Gastrocnemius medialis (tissue), 4 donors: Measurements from ENCODE around the gene EPHB6. TPM values are rescaled to one million over a fixed set of nuclear protein-coding genes. Genes with fewer than 3 reads are reported as not detected.

ENCODE experiments used
- ATAC-seq, 2 donors: fragments of 150-250 bp; one replicate each; pipeline ENCODE4 v1.9.1; 2016
- DNase-seq, 2 donors: peaks; one replicate each; pipeline ENCODE4 v3.0.0-alpha.2; 2019
- H3K27ac ChIP-seq, 4 donors: fragments of 200-600 bp; sonication (generic); 1 replicate in 1 of 4; 2 replicates in 3 of 4; pipeline ENCODE4 v1.5.1; 2016 to 2018; ENCODE audit warnings: mild to moderate bottlenecking in 2 of 4, moderate library complexity in 1 of 4
- H3K27me3 ChIP-seq, 3 donors: fragments of 200-600 bp; sonication (generic) in 2 of 3; 1 replicate in 1 of 3; 2 replicates in 2 of 3; pipeline versions ENCODE4 v1.5.1 to v1.6.0; 2016 to 2019; ENCODE audit warnings: mild to moderate bottlenecking in 1 of 3, moderate library complexity in 1 of 3
- H3K36me3 ChIP-seq, 2 donors: fragments of 200-600 bp; sonication (generic) in 1 of 2; one replicate each; pipeline ENCODE4 v1.5.1; 2017 to 2018
- H3K4me1 ChIP-seq, 2 donors: fragments of 200-600 bp; sonication (generic) in 1 of 2; one replicate each; pipeline ENCODE4 v1.5.1; 2016 to 2017; ENCODE audit warnings: mild to moderate bottlenecking in 2 of 2
- H3K4me3 ChIP-seq, 4 donors: fragments of 200-600 bp; sonication (generic) in 3 of 4; 1 replicate in 1 of 4; 2 replicates in 3 of 4; pipeline ENCODE4 v1.5.1; 2016 to 2019; ENCODE audit warnings: mild to moderate bottlenecking in 2 of 4
- H3K9me3 ChIP-seq, 3 donors: fragments of 200-600 bp; sonication (generic) in 2 of 3; 1 replicate in 1 of 3; 2 replicates in 2 of 3; pipeline ENCODE4 v1.5.1; 2016 to 2019
- POLR2A ChIP-seq, 2 donors: fragments of 450-650 bp; IDR thresholded peaks; one replicate each; pipeline ENCODE4 v1.6.1; 2017; ENCODE audit warnings: antibody characterized with exemption in 2 of 2, mild to moderate bottlenecking in 2 of 2, moderate library complexity in 2 of 2
- in situ Hi-C, 4 donors: fragments of 200-750 bp; cut with MboI; loops; one replicate each; pipeline versions ENCODE4 v1.15.0 to v1.8.0; 2017; ENCODE audit warnings: low sequenced_read_pairs in 4 of 4
- intact Hi-C: fragments of 100-400 bp; cut with DNase I; formaldehyde crosslinking; loops from one replicate; pipeline ENCODE4 v1.15.1; 2023; ENCODE audit warnings: low total_unique reads
- total RNA-seq, 4 donors: library from RNA; depleted of rRNA; stranded (reverse); fragments of >200 nt; gene quantifications; one replicate each; pipeline versions ENCODE4 v1.1.0 to v1.2.3, GENCODE V29; 2016
- TF ChIP-seq, protein P1 (sequence below), 5 experiments: fragments of 450-650 bp in 3 of 5; fragments of 200-600 bp in 2 of 5; sonication (generic) in 2 of 5; IDR thresholded peaks in 4 of 5; conservative IDR thresholded peaks in 1 of 5; 1 replicate in 4 of 5; 2 replicates in 1 of 5; pipeline ENCODE4 v1.5.1; 2016 to 2019; ENCODE audit warnings: antibody characterized with exemption in 5 of 5, mild to moderate bottlenecking in 3 of 5, moderate library complexity in 3 of 5

Gene EPHB6
- total RNA-seq, 4 donors from 2014 or later: 2.0 to 8.9 (median 2.8) TPM

- TF ChIP-seq, protein P1, sequence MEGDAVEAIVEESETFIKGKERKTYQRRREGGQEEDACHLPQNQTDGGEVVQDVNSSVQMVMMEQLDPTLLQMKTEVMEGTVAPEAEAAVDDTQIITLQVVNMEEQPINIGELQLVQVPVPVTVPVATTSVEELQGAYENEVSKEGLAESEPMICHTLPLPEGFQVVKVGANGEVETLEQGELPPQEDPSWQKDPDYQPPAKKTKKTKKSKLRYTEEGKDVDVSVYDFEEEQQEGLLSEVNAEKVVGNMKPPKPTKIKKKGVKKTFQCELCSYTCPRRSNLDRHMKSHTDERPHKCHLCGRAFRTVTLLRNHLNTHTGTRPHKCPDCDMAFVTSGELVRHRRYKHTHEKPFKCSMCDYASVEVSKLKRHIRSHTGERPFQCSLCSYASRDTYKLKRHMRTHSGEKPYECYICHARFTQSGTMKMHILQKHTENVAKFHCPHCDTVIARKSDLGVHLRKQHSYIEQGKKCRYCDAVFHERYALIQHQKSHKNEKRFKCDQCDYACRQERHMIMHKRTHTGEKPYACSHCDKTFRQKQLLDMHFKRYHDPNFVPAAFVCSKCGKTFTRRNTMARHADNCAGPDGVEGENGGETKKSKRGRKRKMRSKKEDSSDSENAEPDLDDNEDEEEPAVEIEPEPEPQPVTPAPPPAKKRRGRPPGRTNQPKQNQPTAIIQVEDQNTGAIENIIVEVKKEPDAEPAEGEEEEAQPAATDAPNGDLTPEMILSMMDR (IDR thresholded peaks at IDR 0.05 in 4 of 5, conservative IDR thresholded peaks at IDR 0.05 in 1 of 5): no peak
- ATAC-seq (no peak), DNase-seq (no peak)
- Histone ChIP-seq H3K27ac (no peak overlapping the region), H3K36me3 (no peaks in the 10 kb centered on the region), H3K9me3 (no peaks in the 10 kb centered on the region), H3K4me1 (no peaks in the 10 kb centered on the region), H3K27me3 (peaks cover 0 to 4% (median 0%) of the 10 kb centered on the region in 3 donors), H3K4me3 (no peak overlapping the region)
- intact Hi-C loops (no loop called here), in situ Hi-C loops (no loop called here)
These were observed 40.2 kb downstream of the EPHB6 start for GRCh38 chr7:142894985-142895593.

- Histone ChIP-seq H3K27me3 (peaks cover 0 to 4% (median 0%) of the 10 kb centered on the region in 3 donors), H3K4me3 (no peak overlapping the region), H3K4me1 (no peaks in the 10 kb centered on the region), H3K27ac (no peak overlapping the region), H3K9me3 (no peaks in the 10 kb centered on the region), H3K36me3 (no peaks in the 10 kb centered on the region)
- intact Hi-C loops: no loop called here
- ATAC-seq (no peak), DNase-seq (no peak)
- in situ Hi-C loops: no loop called here
- no peak for TF ChIP-seq POLR2A (IDR thresholded peaks at IDR 0.05)
- TF ChIP-seq, protein P1 (IDR thresholded peaks at IDR 0.05 in 4 of 5, conservative IDR thresholded peaks at IDR 0.05 in 1 of 5): no peak
These were observed 41.3 kb downstream of the EPHB6 start for GRCh38 chr7:142896151-142896550.

- Histone ChIP-seq H3K9me3 (no peaks in the 10 kb centered on the region), H3K27ac (no peak overlapping the region), H3K4me3 (no peak overlapping the region), H3K36me3 (no peaks in the 10 kb centered on the region), H3K27me3 (no peaks in the 10 kb centered on the region), H3K4me1 (no peaks in the 10 kb centered on the region)
- intact Hi-C loops (no loop called here), in situ Hi-C loops (no loop called here)
- no peak for DNase-seq
- no peak for TF ChIP-seq POLR2A (IDR thresholded peaks at IDR 0.05)
- TF ChIP-seq, protein P1 (IDR thresholded peaks at IDR 0.05 in 4 of 5, conservative IDR thresholded peaks at IDR 0.05 in 1 of 5): no peak
- no peak for ATAC-seq
These were observed 42.0 kb downstream of the EPHB6 start for GRCh38 chr7:142896741-142897379.

DNA sequence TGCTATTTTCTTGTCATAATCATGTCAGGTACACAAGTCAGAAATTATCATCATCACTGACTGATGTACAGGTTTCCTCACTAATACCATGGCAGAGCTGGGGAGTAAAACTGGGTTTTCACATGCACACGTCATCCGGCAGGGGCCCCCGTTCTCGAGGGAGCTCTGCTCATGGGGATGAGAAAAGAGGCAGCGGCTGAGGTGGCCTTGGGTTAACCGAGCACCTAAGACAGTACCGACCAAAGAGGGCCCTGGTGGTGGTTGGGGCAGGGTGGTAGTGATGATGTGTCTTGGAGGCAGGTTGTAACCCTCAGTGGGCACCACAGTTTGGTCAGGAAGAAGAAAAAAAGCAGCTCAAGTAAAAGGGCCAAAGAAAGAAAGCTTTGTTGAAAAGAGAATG, 42.8 kb downstream of the EPHB6 start:
- DNase-seq: no peak
- no peaks in the 10 kb centered on the region for H3K4me1 ChIP-seq
- no peak overlapping the region for H3K27ac ChIP-seq
- no peaks in the 10 kb centered on the region for H3K27me3 ChIP-seq
- TF ChIP-seq, protein P1 (IDR thresholded peaks at IDR 0.05 in 4 of 5, conservative IDR thresholded peaks at IDR 0.05 in 1 of 5): no peak
- TF ChIP-seq POLR2A (IDR thresholded peaks at IDR 0.05): no peak
- no peaks in the 10 kb centered on the region for H3K9me3 ChIP-seq
- in situ Hi-C loops: no loop called here
- ATAC-seq: no peak
- H3K4me3 ChIP-seq: no peak overlapping the region
- intact Hi-C loops: no loop called here
- no peaks in the 10 kb centered on the region for H3K36me3 ChIP-seq
